HEK293 (cell line): ENCODE measurements around the gene RBMS3.

ENCODE experiments used
- CTCF ChIA-PET: fragments of 350-600 bp; formaldehyde crosslinking; extraction: SDS; loops from one replicate; lab custom pipeline; 2021; ENCODE audit warnings: antibody characterized with exemption; lab: Yijun Ruan, JAX
- POLR2A ChIA-PET: fragments of 300-600 bp; formaldehyde crosslinking; extraction: SDS; loops from one replicate; lab custom pipeline; 2020; ENCODE audit warnings: antibody characterized with exemption, inconsistent platforms; lab: Yijun Ruan, JAX
- H3K27ac ChIP-seq: fragments of 200-500 bp; sonication (Bioruptor generic); 2 replicates; pipeline ENCODE4 v1.5.1; 2014; ENCODE audit warnings: low read depth, low read length, control low read depth, inconsistent platforms; ENCODE audit errors: extremely low read depth
- H3K36me3 ChIP-seq, 2 experiments: fragments of 200-500 bp in 1 of 2; sonication (Bioruptor generic) in 1 of 2; 1 replicate in 1 of 2; 2 replicates in 1 of 2; pipeline ENCODE4 v1.5.1; 2014 to 2017; ENCODE audit warnings: inconsistent platforms in 2 of 2, low read length in 2 of 2; ENCODE audit not compliant: control insufficient read depth in 2 of 2, insufficient read depth in 1 of 2
- H3K4me1 ChIP-seq: fragments of 200-500 bp; sonication (Bioruptor generic); 2 replicates; pipeline ENCODE4 v1.5.1; 2014; ENCODE audit warnings: mild to moderate bottlenecking, low read length, inconsistent platforms; ENCODE audit not compliant: control insufficient read depth, insufficient read depth
- H3K4me3 ChIP-seq: 2 replicates; pipeline ENCODE4 v1.5.1; 2011; ENCODE audit warnings: low read depth, mild to moderate bottlenecking, control low read depth, low read length, moderate library complexity
- H3K9me3 ChIP-seq: fragments of 200-500 bp; sonication (Bioruptor generic); 2 replicates; pipeline ENCODE4 v1.5.1; 2014; ENCODE audit warnings: low read depth, low read length, inconsistent platforms; ENCODE audit not compliant: control insufficient read depth, insufficient read depth
- FEZF1 ChIP-seq: fragments of 450-650 bp; formaldehyde crosslinking; IDR thresholded peaks from 2 replicates; pipeline ENCODE4 v1.5.1; 2016; ENCODE audit warnings: missing biosample characterization, missing genetic modification characterization
- SCRT1 ChIP-seq: fragments of 450-650 bp; formaldehyde crosslinking; IDR thresholded peaks from 2 replicates; pipeline ENCODE4 v1.5.1; 2016; ENCODE audit warnings: missing biosample characterization, missing genetic modification characterization, borderline replicate concordance
- SETDB1 ChIP-seq: IDR thresholded peaks from one replicate; pipeline ENCODE4 v1.6.1; 2017; ENCODE audit warnings: mild to moderate bottlenecking, low read length, moderate library complexity, mixed read lengths; ENCODE audit not compliant: insufficient read length
- ZBTB7A ChIP-seq: fragments of 450-650 bp; formaldehyde crosslinking; IDR thresholded peaks from 2 replicates; pipeline ENCODE4 v1.5.1; 2016; ENCODE audit warnings: low read depth, missing biosample characterization, missing genetic modification characterization
- ZNF132 ChIP-seq: fragments of 450-650 bp; formaldehyde crosslinking; IDR thresholded peaks from 2 replicates; pipeline ENCODE4 v1.5.1; 2017; ENCODE audit warnings: missing biosample characterization, missing genetic modification characterization, borderline replicate concordance
- ZNF16 ChIP-seq: fragments of 450-650 bp; formaldehyde crosslinking; IDR thresholded peaks from 2 replicates; pipeline ENCODE4 v1.5.1; 2016; ENCODE audit warnings: low read depth, missing biosample characterization, missing genetic modification characterization
- ZNF223 ChIP-seq: fragments of 450-650 bp; formaldehyde crosslinking; IDR thresholded peaks from 2 replicates; pipeline ENCODE4 v1.5.1; 2016; ENCODE audit warnings: missing biosample characterization, missing genetic modification characterization
- ZNF274 ChIP-seq, 2 experiments: fragments of 200-500 bp in 1 of 2; fragments of 450-650 bp in 1 of 2; sonication (Bioruptor generic) in 1 of 2; formaldehyde crosslinking in 1 of 2; IDR thresholded peaks; 2 replicates each; pipeline versions ENCODE4 v1.5.1 to v1.6.1; 2014 to 2016; ENCODE audit warnings: borderline replicate concordance in 1 of 2, inconsistent platforms in 1 of 2, low read length in 1 of 2, missing biosample characterization in 1 of 2, missing genetic modification characterization in 1 of 2
- ZNF433 ChIP-seq: fragments of 450-650 bp; formaldehyde crosslinking; IDR thresholded peaks from 2 replicates; pipeline ENCODE4 v1.5.1; 2016; ENCODE audit warnings: missing biosample characterization, missing genetic modification characterization, low read depth
- ZNF544 ChIP-seq: fragments of 450-650 bp; formaldehyde crosslinking; IDR thresholded peaks from 2 replicates; pipeline ENCODE4 v1.5.0; 2017; ENCODE audit warnings: missing biosample characterization, missing genetic modification characterization
- ZNF549 ChIP-seq: fragments of 450-650 bp; IDR thresholded peaks from 2 replicates; pipeline ENCODE4 v1.5.1; 2018; ENCODE audit warnings: missing biosample characterization, missing genetic modification characterization, mild to moderate bottlenecking, inconsistent platforms, moderate library complexity
- ZNF555 ChIP-seq: fragments of 450-650 bp; formaldehyde crosslinking; conservative IDR thresholded peaks from 2 replicates; pipeline ENCODE4 v1.5.1; 2017; ENCODE audit warnings: missing biosample characterization, mild to moderate bottlenecking, missing genetic modification characterization, inconsistent platforms
- ZNF626 ChIP-seq: fragments of 450-650 bp; sonication (Bioruptor Pico); formaldehyde crosslinking; IDR thresholded peaks from 2 replicates; pipeline ENCODE4 v1.5.1; 2018; ENCODE audit warnings: missing biosample characterization, missing genetic modification characterization, inconsistent platforms
- ZNF629 ChIP-seq: fragments of 450-650 bp; formaldehyde crosslinking; IDR thresholded peaks from 2 replicates; pipeline ENCODE4 v1.5.1; 2017; ENCODE audit warnings: missing biosample characterization, missing genetic modification characterization
- ZNF768 ChIP-seq: fragments of 450-650 bp; formaldehyde crosslinking; IDR thresholded peaks from 2 replicates; pipeline ENCODE4 v1.5.1; 2018; ENCODE audit warnings: missing biosample characterization, mild to moderate bottlenecking, missing genetic modification characterization
- ZNF843 ChIP-seq: fragments of 450-650 bp; formaldehyde crosslinking; IDR thresholded peaks from 2 replicates; pipeline ENCODE4 v1.5.1; 2016; ENCODE audit warnings: missing biosample characterization, missing genetic modification characterization
- ZXDB ChIP-seq: fragments of 450-650 bp; formaldehyde crosslinking; IDR thresholded peaks from 2 replicates; pipeline ENCODE4 v1.5.1; 2016; ENCODE audit warnings: missing biosample characterization, missing genetic modification characterization
- TF ChIP-seq, protein P1 (sequence below): fragments of 450-650 bp; formaldehyde crosslinking; IDR thresholded peaks from 2 replicates; pipeline ENCODE4 v1.5.1; 2016; ENCODE audit warnings: missing biosample characterization, missing genetic modification characterization
- TF ChIP-seq, protein P2 (sequence below): fragments of 450-650 bp; formaldehyde crosslinking; IDR thresholded peaks from 2 replicates; pipeline ENCODE4 v1.5.1; 2016; ENCODE audit warnings: missing biosample characterization, missing genetic modification characterization

RBMS3 gene

DNA sequence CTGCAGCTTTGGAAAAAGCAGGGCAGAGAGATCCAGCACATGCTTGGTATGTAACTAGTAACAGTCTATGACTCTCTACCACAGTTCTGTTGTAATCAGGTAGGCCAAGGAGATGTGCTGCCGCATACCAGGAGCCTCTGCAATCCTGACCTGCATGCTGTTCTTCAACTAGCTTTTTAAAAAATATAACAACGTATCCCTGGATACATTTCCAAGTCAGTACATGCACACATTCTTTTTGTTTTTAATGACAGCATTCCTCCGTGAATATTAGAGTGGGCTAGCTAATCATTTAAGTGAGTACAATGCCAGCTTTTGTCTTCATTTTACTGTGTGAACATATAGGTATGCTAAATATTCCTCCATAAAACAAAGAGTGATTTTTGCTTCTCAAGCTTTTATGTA lies 437.8 kb downstream of the RBMS3 start (continued):
- no peak for TF ChIP-seq FEZF1
- TF ChIP-seq, all 188 proteins: peak for 0

DNA sequence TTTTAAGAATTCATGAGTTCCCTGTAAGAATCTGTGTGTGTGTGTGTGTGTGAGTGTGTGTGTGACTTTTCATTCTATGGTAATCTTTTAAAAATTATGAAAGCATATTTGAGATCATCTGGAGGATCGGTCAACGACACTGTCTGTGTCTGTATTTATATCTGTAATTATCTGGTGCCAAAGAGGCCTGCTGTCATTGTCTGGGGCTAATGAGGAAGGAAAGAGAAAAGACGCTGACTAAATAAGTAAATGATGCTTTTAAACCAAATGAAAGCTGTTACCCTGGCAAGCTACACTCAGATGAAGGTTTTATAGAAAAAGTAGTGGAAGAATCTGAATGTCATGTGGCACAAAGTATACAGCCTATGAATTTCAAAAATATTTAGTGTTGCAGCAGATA lies 439.8 kb downstream of the RBMS3 start:
- Histone ChIP-seq H3K4me3 (no peak overlapping the region), H3K4me1 (no peaks in the 10 kb centered on the region), H3K9me3 (no peaks in the 10 kb centered on the region), H3K27ac (no peak overlapping the region), H3K36me3 (no peaks in the 10 kb centered on the region)
- ChIA-PET CTCF (no interaction called here), POLR2A (no interaction called here)
- no peak for TF ChIP-seq ZNF843 (tag by site-specific recombination)
- TF ChIP-seq ZNF549: no peak
- no peak for TF ChIP-seq ZNF433 (tag by site-specific recombination)
- no peak for TF ChIP-seq ZNF544 (tag by site-specific recombination)
- no peak for TF ChIP-seq SCRT1 (tag by site-specific recombination)
- TF ChIP-seq, protein P1, sequence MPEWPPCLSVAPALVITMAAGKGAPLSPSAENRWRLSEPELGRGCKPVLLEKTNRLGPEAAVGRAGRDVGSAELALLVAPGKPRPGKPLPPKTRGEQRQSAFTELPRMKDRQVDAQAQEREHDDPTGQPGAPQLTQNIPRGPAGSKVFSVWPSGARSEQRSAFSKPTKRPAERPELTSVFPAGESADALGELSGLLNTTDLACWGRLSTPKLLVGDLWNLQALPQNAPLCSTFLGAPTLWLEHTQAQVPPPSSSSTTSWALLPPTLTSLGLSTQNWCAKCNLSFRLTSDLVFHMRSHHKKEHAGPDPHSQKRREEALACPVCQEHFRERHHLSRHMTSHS: no peak
- TF ChIP-seq ZNF16 (tag by site-specific recombination): no peak
- TF ChIP-seq SETDB1: no peak
- no peak for TF ChIP-seq ZNF132 (tag by site-specific recombination)
- TF ChIP-seq ZNF626: no peak
- TF ChIP-seq ZNF629 (tag by site-specific recombination): no peak
- TF ChIP-seq ZNF274 (IDR thresholded peaks at IDR 0.05; ENCODE audit: low read length): no peak
- no peak for TF ChIP-seq ZNF274 (tag by site-specific recombination; IDR thresholded peaks at IDR 0.05; ENCODE audit: borderline replicate concordance)
- no peak for TF ChIP-seq ZBTB7A (tag by site-specific recombination)
- no peak for TF ChIP-seq ZNF223 (tag by site-specific recombination)
- TF ChIP-seq ZNF555 (tag by site-specific recombination): no peak
- no peak for TF ChIP-seq ZXDB (tag by site-specific recombination)

DNA sequence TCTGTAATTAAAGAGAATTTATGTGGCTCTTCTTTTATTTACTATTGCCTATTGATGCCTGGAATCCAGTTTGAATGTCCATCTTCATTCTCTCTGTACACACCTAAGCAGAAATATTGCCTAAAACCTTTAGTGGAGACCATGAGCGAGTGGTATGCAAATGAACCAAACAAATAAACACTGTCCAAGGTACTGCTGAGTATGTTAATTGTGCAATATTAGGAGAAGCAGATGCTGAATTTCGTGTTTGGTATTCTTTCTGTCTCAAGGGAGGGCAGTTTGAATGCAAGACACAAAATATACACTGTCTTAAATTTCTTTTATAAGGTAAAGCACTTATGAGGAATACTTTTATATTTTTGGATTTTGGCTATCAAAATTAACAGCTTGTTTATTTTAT lies 440.9 kb downstream of the RBMS3 start:
- CTCF ChIA-PET: no interaction called here

More for the DNA sequence above, 440.9 kb downstream of the RBMS3 start:
- no peak overlapping the region for H3K4me3 ChIP-seq
- no peak for TF ChIP-seq ZNF768
- TF ChIP-seq, protein P2, sequence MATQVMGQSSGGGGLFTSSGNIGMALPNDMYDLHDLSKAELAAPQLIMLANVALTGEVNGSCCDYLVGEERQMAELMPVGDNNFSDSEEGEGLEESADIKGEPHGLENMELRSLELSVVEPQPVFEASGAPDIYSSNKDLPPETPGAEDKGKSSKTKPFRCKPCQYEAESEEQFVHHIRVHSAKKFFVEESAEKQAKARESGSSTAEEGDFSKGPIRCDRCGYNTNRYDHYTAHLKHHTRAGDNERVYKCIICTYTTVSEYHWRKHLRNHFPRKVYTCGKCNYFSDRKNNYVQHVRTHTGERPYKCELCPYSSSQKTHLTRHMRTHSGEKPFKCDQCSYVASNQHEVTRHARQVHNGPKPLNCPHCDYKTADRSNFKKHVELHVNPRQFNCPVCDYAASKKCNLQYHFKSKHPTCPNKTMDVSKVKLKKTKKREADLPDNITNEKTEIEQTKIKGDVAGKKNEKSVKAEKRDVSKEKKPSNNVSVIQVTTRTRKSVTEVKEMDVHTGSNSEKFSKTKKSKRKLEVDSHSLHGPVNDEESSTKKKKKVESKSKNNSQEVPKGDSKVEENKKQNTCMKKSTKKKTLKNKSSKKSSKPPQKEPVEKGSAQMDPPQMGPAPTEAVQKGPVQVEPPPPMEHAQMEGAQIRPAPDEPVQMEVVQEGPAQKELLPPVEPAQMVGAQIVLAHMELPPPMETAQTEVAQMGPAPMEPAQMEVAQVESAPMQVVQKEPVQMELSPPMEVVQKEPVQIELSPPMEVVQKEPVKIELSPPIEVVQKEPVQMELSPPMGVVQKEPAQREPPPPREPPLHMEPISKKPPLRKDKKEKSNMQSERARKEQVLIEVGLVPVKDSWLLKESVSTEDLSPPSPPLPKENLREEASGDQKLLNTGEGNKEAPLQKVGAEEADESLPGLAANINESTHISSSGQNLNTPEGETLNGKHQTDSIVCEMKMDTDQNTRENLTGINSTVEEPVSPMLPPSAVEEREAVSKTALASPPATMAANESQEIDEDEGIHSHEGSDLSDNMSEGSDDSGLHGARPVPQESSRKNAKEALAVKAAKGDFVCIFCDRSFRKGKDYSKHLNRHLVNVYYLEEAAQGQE: peak; percentile 73
- no peaks in the 10 kb centered on the region for H3K36me3 ChIP-seq
- POLR2A ChIA-PET: no interaction called here
- H3K27ac ChIP-seq: no peak overlapping the region
- no peaks in the 10 kb centered on the region for H3K4me1 ChIP-seq
- no peaks in the 10 kb centered on the region for H3K9me3 ChIP-seq
